IMR-90 (cell line): ENCODE data around the gene SMAD7. TPM values are rescaled to one million over a fixed set of nuclear protein-coding genes. Genes with fewer than 3 reads are reported as not detected.
A peak's percentile ranks its signal among the peaks of the same experiment; 100 is the strongest.

ENCODE experiments used
- ATAC-seq: fragments of 200-7000 bp; cut with Tn5 transposase; 2 replicates; pipeline ENCODE4 v1.9.1; 2020; ENCODE audit warnings: low read depth, mild to moderate bottlenecking, moderate library complexity
- BruUV-seq: library from RNA; stranded (reverse); fragments of 400-500 nt; replicated peaks from 2 replicates; lab custom pipeline; 2021; lab: Mats Ljungman, UMichigan
- CTCF ChIA-PET: fragments of 300-600 bp; formaldehyde crosslinking; extraction: SDS; loops from one replicate; lab custom pipeline; 2021; ENCODE audit warnings: antibody characterized with exemption; lab: Yijun Ruan, JAX
- POLR2A ChIA-PET: fragments of 300-600 bp; sonication (Branson Sonifier 250); formaldehyde crosslinking; loops from one replicate; lab custom pipeline; 2022; ENCODE audit warnings: antibody characterized with exemption; ENCODE audit not compliant: unreplicated experiment; lab: Charles Lee
- DNase-seq: peaks from one replicate; pipeline ENCODE4 v3.0.0; 2013
- H2AFZ ChIP-seq: replicated peaks from 2 replicates; pipeline ENCODE3; 2013; ENCODE audit warnings: low read length, mild to moderate bottlenecking; ENCODE audit not compliant: poor library complexity
- H2AK5ac ChIP-seq: 2 replicates; pipeline ENCODE4 v1.6.1; 2013; ENCODE audit warnings: low read depth, low read length, inconsistent platforms
- H2AK9ac ChIP-seq: replicated peaks from 2 replicates; pipeline ENCODE3; 2013; ENCODE audit warnings: mild to moderate bottlenecking, low read depth, low read length, moderate library complexity; ENCODE audit not compliant: poor library complexity
- H2BK120ac ChIP-seq: 2 replicates; pipeline ENCODE4 v1.6.1; 2013; ENCODE audit warnings: low read depth, low read length, inconsistent platforms
- H2BK15ac ChIP-seq: 3 replicates; pipeline ENCODE4 v1.6.1; 2013; ENCODE audit warnings: low read depth, low read length, inconsistent platforms
- H2BK20ac ChIP-seq: 2 replicates; pipeline ENCODE4 v1.6.1; 2013; ENCODE audit warnings: low read depth, mild to moderate bottlenecking, inconsistent platforms, low read length, moderate library complexity
- H2BK5ac ChIP-seq: 2 replicates; pipeline ENCODE4 v1.6.1; 2013; ENCODE audit warnings: mild to moderate bottlenecking, low read depth, low read length, inconsistent platforms; ENCODE audit not compliant: poor library complexity, severe bottlenecking
- H3K14ac ChIP-seq: replicated peaks from 2 replicates; pipeline ENCODE4 v1.6.1; 2013; ENCODE audit warnings: low read depth, low read length, inconsistent platforms
- H3K18ac ChIP-seq: 2 replicates; pipeline ENCODE4 v1.6.1; 2013; ENCODE audit warnings: low read depth, low read length, control low read depth
- H3K23ac ChIP-seq: 2 replicates; pipeline ENCODE4 v1.6.1; 2013; ENCODE audit warnings: low read depth, low read length, inconsistent platforms
- H3K27ac ChIP-seq: 2 replicates; pipeline ENCODE4 v1.5.1; 2013; ENCODE audit warnings: mild to moderate bottlenecking, control low read depth, low read length; ENCODE audit not compliant: insufficient read depth
- H3K27me3 ChIP-seq: 2 replicates; pipeline ENCODE4 v1.6.1; 2013; ENCODE audit warnings: low read length; ENCODE audit not compliant: control insufficient read depth, insufficient read depth
- H3K36me3 ChIP-seq: 2 replicates; pipeline ENCODE4 v1.6.1; 2013; ENCODE audit warnings: low read length, mixed read lengths; ENCODE audit not compliant: control insufficient read depth, insufficient read depth
- H3K4ac ChIP-seq: 2 replicates; pipeline ENCODE4 v1.6.1; 2013; ENCODE audit warnings: low read depth, low read length, inconsistent platforms
- H3K4me1 ChIP-seq: 2 replicates; pipeline ENCODE4 v1.6.1; 2013; ENCODE audit warnings: low read length, mixed read lengths; ENCODE audit not compliant: control insufficient read depth, insufficient read depth
- H3K4me2 ChIP-seq: 2 replicates; pipeline ENCODE4 v1.6.1; 2013; ENCODE audit warnings: low read depth, mild to moderate bottlenecking, control low read depth, low read length, moderate library complexity
- H3K4me3 ChIP-seq: 2 replicates; pipeline ENCODE4 v1.5.1; 2013; ENCODE audit warnings: low read depth, mild to moderate bottlenecking, control low read depth, low read length, moderate library complexity; ENCODE audit not compliant: insufficient read depth
- H3K56ac ChIP-seq: 2 replicates; pipeline ENCODE4 v1.6.1; 2013; ENCODE audit warnings: low read length, inconsistent platforms; ENCODE audit not compliant: insufficient read depth; ENCODE audit errors: extremely low read depth
- H3K79me1 ChIP-seq, 2 experiments: 2 replicates each; pipeline ENCODE4 v1.6.1; 2013; ENCODE audit warnings: low read length in 2 of 2, inconsistent platforms in 1 of 2, low read depth in 1 of 2
- H3K9ac ChIP-seq: 2 replicates; pipeline ENCODE4 v1.6.1; 2013; ENCODE audit warnings: low read depth, low read length, control low read depth
- H3K9me1 ChIP-seq: 2 replicates; pipeline ENCODE4 v1.6.1; 2013; ENCODE audit warnings: low read length, inconsistent platforms; ENCODE audit not compliant: insufficient read depth
- H3K9me3 ChIP-seq: 2 replicates; pipeline ENCODE4 v1.6.1; 2013; ENCODE audit warnings: low read length; ENCODE audit not compliant: control insufficient read depth, insufficient read depth
- H4K20me1 ChIP-seq: 2 replicates; pipeline ENCODE4 v1.6.1; 2013; ENCODE audit warnings: low read length, inconsistent platforms; ENCODE audit not compliant: insufficient read depth
- H4K5ac ChIP-seq: 2 replicates; pipeline ENCODE4 v1.6.1; 2013; ENCODE audit warnings: mild to moderate bottlenecking, low read depth, low read length, control low read depth
- H4K8ac ChIP-seq, 2 experiments: 2 replicates each; pipeline ENCODE4 v1.6.1; 2013; ENCODE audit warnings: low read depth in 2 of 2, low read length in 2 of 2, control low read depth in 1 of 2, inconsistent platforms in 1 of 2
- H4K91ac ChIP-seq: 2 replicates; pipeline ENCODE4 v1.6.1; 2013; ENCODE audit warnings: low read depth, low read length, inconsistent platforms; ENCODE audit not compliant: insufficient read depth
- BHLHE40 ChIP-seq: fragments of 150-350 bp; IDR thresholded peaks from 2 replicates; pipeline ENCODE4 v1.6.1; 2016; ENCODE audit warnings: mild to moderate bottlenecking, low read depth, low read length
- CEBPB ChIP-seq: IDR thresholded peaks from 2 replicates; pipeline ENCODE4 v1.6.1; 2012; ENCODE audit warnings: low read depth, low read length, improper control_type of control experiment
- CHD1 ChIP-seq: IDR thresholded peaks from 2 replicates; pipeline ENCODE4 v1.6.1; 2012; ENCODE audit warnings: low read depth, low read length, improper control_type of control experiment
- CTCF ChIP-seq: conservative IDR thresholded peaks from 2 replicates; pipeline ENCODE4 v1.5.1; 2012; ENCODE audit warnings: mild to moderate bottlenecking, low read depth, low read length, improper control_type of control experiment
- ELK1 ChIP-seq: fragments of 150-350 bp; IDR thresholded peaks from 2 replicates; pipeline ENCODE4 v1.6.1; 2016; ENCODE audit warnings: low read depth, mild to moderate bottlenecking, low read length, moderate library complexity, borderline replicate concordance
- FOS ChIP-seq: fragments of 150-350 bp; IDR thresholded peaks from 2 replicates; pipeline ENCODE4 v1.6.1; 2016; ENCODE audit warnings: low read depth, low read length
- MAFK ChIP-seq: IDR thresholded peaks from 2 replicates; pipeline ENCODE4 v1.6.1; 2012; ENCODE audit warnings: low read depth, low read length, improper control_type of control experiment
- MAZ ChIP-seq: IDR thresholded peaks from 2 replicates; pipeline ENCODE4 v1.6.1; 2012; ENCODE audit warnings: low read depth, mild to moderate bottlenecking, low read length, improper control_type of control experiment, moderate library complexity, borderline replicate concordance
- MXI1 ChIP-seq: IDR thresholded peaks from 2 replicates; pipeline ENCODE4 v1.6.1; 2012; ENCODE audit warnings: low read depth, mild to moderate bottlenecking, low read length, moderate library complexity, borderline replicate concordance
- NFE2L2 ChIP-seq: fragments of 150-350 bp; IDR thresholded peaks from 2 replicates; pipeline ENCODE4 v1.6.1; 2016; ENCODE audit warnings: low read depth, mild to moderate bottlenecking, low read length
- POLR2A ChIP-seq: IDR thresholded peaks from 2 replicates; pipeline ENCODE4 v1.6.1; 2012; ENCODE audit warnings: mild to moderate bottlenecking, low read depth, low read length
- RAD21 ChIP-seq: IDR thresholded peaks from 2 replicates; pipeline ENCODE4 v1.6.1; 2012; ENCODE audit warnings: low read length, improper control_type of control experiment
- RCOR1 ChIP-seq: IDR thresholded peaks from 2 replicates; pipeline ENCODE4 v1.6.1; 2012; ENCODE audit warnings: mild to moderate bottlenecking, low read length, improper control_type of control experiment; ENCODE audit not compliant: insufficient replicate concordance
- RFX5 ChIP-seq: IDR thresholded peaks from 2 replicates; pipeline ENCODE4 v1.8.0; 2012; ENCODE audit warnings: low read depth, mild to moderate bottlenecking, low read length, moderate library complexity
- SMC3 ChIP-seq: fragments of 150-350 bp; IDR thresholded peaks from 2 replicates; pipeline ENCODE4 v1.6.1; 2016; ENCODE audit warnings: low read depth, mild to moderate bottlenecking, antibody characterized with exemption, low read length, moderate library complexity
- USF2 ChIP-seq: fragments of 150-350 bp; IDR thresholded peaks from 2 replicates; pipeline ENCODE4 v1.6.1; 2017; ENCODE audit warnings: mild to moderate bottlenecking, antibody characterized with exemption, low read length, low read depth
- WGBS, 2 experiments: methylation state at CpG; one replicate each; pipeline versions ENCODE4 v1.1.5 to v1.1.7; 2013; ENCODE audit warnings: missing lambda C conversion rate in 2 of 2; ENCODE audit not compliant: insufficient read length in 1 of 2; ENCODE audit errors: extremely low coverage in 2 of 2; 5-methylcytosine and 5-hydroxymethylcytosine counted together
- dilution Hi-C: fragments of 300-500 bp; cut with HindIII; formaldehyde crosslinking; loops from one replicate; pipeline ENCODE4 v1.14.3; 2018; ENCODE audit warnings: low sequenced_read_pairs; ENCODE audit not compliant: unreplicated experiment
- in situ Hi-C: fragments of 300-500 bp; cut with MboI; formaldehyde crosslinking; loops from 3 replicates; pipeline ENCODE4 v1.14.3; 2019; ENCODE audit warnings: low sequenced_read_pairs, inconsistent platforms, mixed read lengths
- intact Hi-C: fragments of 100-400 bp; cut with micrococcal nuclease; formaldehyde crosslinking; loops from 2 replicates; pipeline ENCODE4 v1.10.0; 2022
- polyA plus RNA-seq, 3 experiments: library from polyadenylated mRNA; depleted of rRNA; stranded (reverse); fragments of >200 nt; gene quantifications; 2 replicates each; pipeline ENCODE4 v1.2.3, GENCODE V29; 2012; ENCODE audit warnings: low replicate concordance in 1 of 3
- total RNA-seq: library from RNA; depleted of rRNA; stranded (reverse); fragments of >200 nt; gene quantifications from 2 replicates; pipeline ENCODE4 v1.2.3, GENCODE V29; 2012

Gene SMAD7
- total and polyA plus RNA-seq, 2 of the 4 experiments (the other 2 are of a cell fraction) = 15.8 to 17.6 TPM

DNA sequence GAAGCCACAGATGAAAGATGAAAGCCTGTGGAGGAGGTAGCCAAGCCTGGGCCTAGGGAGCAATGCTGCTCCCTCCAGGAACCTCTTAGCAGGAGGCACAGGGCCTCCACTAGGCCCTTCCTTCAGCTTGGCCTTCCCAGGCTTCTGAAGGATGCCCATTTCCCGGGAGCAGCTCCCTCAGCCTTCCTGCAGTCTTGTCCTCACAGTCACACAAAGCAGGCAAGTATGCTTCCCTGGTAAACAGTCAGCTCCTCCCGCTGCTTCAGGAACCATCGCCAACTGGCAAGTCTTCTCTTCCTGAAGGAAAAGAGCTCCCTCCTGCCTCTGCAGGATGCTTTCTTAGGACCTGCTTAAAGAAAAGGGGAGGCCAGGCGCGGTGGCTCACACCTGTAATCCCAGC, 53.2 kb downstream of the SMAD7 start:
- 0 out of 2 replicates have a peak overlapping the region, but pooled peaks have one; percentile 44 for H3K14ac ChIP-seq
- no peak overlapping the region for H3K56ac ChIP-seq
- POLR2A ChIA-PET = no interaction called here
- H3K9me3 ChIP-seq = no peaks in the 10 kb centered on the region
- H2BK5ac ChIP-seq = no peak overlapping the region
- in situ Hi-C loops (no loop called here), intact Hi-C loops (no loop called here), dilution Hi-C loops (no loop called here)
- peaks cover 15% of the 10 kb centered on the region for H3K4me1 ChIP-seq
- peak overlapping the region; percentile 22; the same call in 1 of the 2 replicates for H4K5ac ChIP-seq
- BruUV-seq = no TSS peak
- peaks cover 13% of the 10 kb centered on the region for H3K9me1 ChIP-seq
- TF ChIP-seq MAZ (no peak), MAFK (no peak), ELK1 (no peak), POLR2A (no peak), CTCF (no peak), CHD1 (no peak), NFE2L2 (no peak), BHLHE40 (no peak), SMC3 (no peak), RAD21 (no peak), RCOR1 (no peak), CEBPB (no peak), RFX5 (no peak), MXI1 (no peak), USF2 (no peak), FOS (no peak)
- H3K27me3 ChIP-seq = no peaks in the 10 kb centered on the region
- no peak overlapping the region for H2BK20ac ChIP-seq
- H3K4ac ChIP-seq = 0 out of 2 replicates have a peak overlapping the region, but pooled peaks have one; percentile 46
- no peaks in the 10 kb centered on the region for H4K20me1 ChIP-seq
- peaks cover 3 to 7% of the 10 kb centered on the region in 2 experiments; a peak in 3 of 4 replicates for H3K79me1 ChIP-seq
- peak overlapping the region; percentile 79 for H2AFZ ChIP-seq
- no peak overlapping the region for H3K4me3 ChIP-seq
- no peak overlapping the region for H3K23ac ChIP-seq
- H2AK9ac ChIP-seq = peak overlapping the region; percentile 7
- peak overlapping the region; percentile 25; the same call in 1 of the 2 replicates for H2BK120ac ChIP-seq
- CTCF ChIA-PET = interaction anchor here (0.7 kb wide), 1 partner anchor 13 kb away, joined by 3 read pairs; no protein-coding TSS in a partner anchor
- H2BK15ac ChIP-seq = no peak overlapping the region
- no peak overlapping the region; the same call in 1 of the 2 replicates for H2AK5ac ChIP-seq
- no peaks in the 10 kb centered on the region for H3K36me3 ChIP-seq
- no peak overlapping the region for H3K27ac ChIP-seq
- peak; percentile 42 for DNase-seq
- no peak for ATAC-seq
- 75% methylated on average over 2 of the region's 5 CpGs; no CpG with 5 or more reads in 1 of the 2 experiments for WGBS, 2 experiments
- H3K4me2 ChIP-seq = no peak overlapping the region
- peak overlapping the region; percentile 32; the same call in 1 of the 2 replicates for H4K91ac ChIP-seq
- no peak overlapping the region for H3K9ac ChIP-seq
- H4K8ac ChIP-seq = peak overlapping the region in 1 of 2 experiments; percentile 4; a peak in 1 of 4 replicates
- H3K18ac ChIP-seq = no peak overlapping the region; the same call in 1 of the 2 replicates
